Activated CD8-positive, alpha-beta memory T cell treated with anti-CD3 and anti-CD28 coated beads, Interleukin-2, amount 50 U/mL, for 4 hours (primary cell): ENCODE measurements around the gene LCE4A.

Experiments
- DNase-seq: peaks from one replicate; pipeline ENCODE4 v3.0.0-alpha.2; 2020

LCE4A gene

GRCh38 chr1:152747831-152748230, 39.9 kb downstream of the LCE4A start:
- DNase-seq, result no peak

DNA sequence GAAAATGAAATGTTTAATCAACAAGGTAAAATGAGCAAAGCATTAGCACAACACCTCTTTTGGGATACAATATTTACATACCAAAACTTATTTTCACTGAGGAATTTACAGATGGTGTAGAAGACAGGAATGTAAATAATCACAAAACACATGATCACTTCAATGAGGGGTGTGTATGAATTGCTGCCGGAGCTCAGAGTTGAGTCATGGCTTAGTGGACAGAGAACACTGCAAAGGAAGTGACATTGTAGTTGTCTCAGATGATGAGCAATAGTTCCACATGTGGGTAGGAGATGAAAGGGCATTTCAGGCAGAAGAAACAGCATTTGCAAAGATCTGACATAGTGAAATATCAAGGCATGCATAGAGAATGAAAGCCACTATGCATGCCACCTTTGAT, 44.3 kb downstream of the LCE4A start:
- no peak for DNase-seq

- no peak for DNase-seq
Measured at GRCh38 chr1:152753586-152753985, 45.6 kb downstream of the LCE4A start.

GRCh38 chr1:152756872-152757271, 48.9 kb downstream of the LCE4A start:
- DNase-seq, result no peak

GRCh38 chr1:152757747-152758146, 49.8 kb downstream of the LCE4A start, which contains the start of gene KPRP:
Gene KPRP (plus strand): TSS chr1:152758025. CDS start chr1:152759589, 1,564 bp downstream.
- DNase-seq, result no peak

DNA sequence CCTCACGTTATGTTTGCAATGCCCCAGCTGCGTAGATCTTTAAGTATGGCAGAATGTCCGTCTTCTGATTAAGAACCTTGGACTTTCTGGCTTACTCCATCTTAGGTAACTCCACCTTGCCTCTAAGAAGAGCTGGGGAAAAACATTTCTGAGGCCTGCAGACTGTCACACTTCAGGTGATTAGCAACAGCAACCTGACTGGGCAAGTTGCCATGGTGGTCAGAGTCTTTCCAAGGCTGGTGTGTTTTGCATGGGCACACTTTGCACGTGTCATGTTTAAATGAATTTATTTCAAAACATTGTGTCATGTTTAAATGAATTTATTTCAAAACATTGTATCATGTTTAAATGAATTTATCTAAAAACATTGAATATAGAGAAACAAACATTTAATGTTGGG, 50.7 kb downstream of the LCE4A start:
- DNase-seq, result no peak
